ENCODE data around the gene TSHZ2. TPM values are rescaled to one million over a fixed set of nuclear protein-coding genes. Genes with fewer than 3 reads are reported as not detected.

Gene TSHZ2
- total RNA-seq, 1 experiment from 2014 or later: 0.07 TPM

DNA sequence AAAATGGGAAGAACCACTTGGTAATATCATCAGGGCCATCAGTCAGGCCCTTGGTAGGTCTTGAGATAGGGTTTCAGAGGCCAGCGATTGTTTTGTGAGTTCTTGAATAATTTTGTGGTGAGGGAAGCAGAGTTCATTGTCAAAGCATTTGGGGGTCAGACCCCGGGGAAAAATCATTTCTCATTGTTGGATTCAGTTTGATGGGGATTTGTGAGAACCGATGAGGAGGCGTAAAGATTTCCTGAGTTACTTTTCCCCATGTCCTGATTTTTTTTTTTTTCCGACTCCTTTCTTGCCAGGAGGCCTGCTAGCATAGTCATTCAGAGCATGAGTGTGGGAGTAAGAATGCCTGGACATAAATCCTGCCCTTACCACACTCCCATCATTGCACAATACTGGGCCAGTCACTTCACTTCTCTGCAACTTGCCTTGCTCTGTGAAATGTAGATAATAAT lies 60.3 kb downstream of the TSHZ2 start:
- Histone ChIP-seq H3K4ac (ENCODE audit: low read depth, low read length) (no peak overlapping the region), H3K9ac (ENCODE audit: extremely low read depth, insufficient read length, low read length) (no peak overlapping the region), H3K79me1 (ENCODE audit: insufficient read depth, low read depth, low read length, poor library complexity, severe bottlenecking) (no peaks in the 10 kb centered on the region), H4K8ac (replicated peaks; ENCODE audit: insufficient read length, low read depth, low read length) (no peak overlapping the region), H3K23me2 (ENCODE audit: insufficient read length, low read depth, low read length, poor library complexity, severe bottlenecking) (no peaks in the 10 kb centered on the region), H3K4me2 (ENCODE audit: insufficient read depth, insufficient read length, low read length) (no peak overlapping the region), H3T11ph (ENCODE audit: low read length) (no peak overlapping the region), H2BK12ac (ENCODE audit: insufficient read length, low read depth, low read length) (no peak overlapping the region), H3K79me2 (ENCODE audit: insufficient read depth, low read length) (no peaks in the 10 kb centered on the region), H3K18ac (ENCODE audit: insufficient read length, low read depth, low read length) (no peak overlapping the region), H3K27me3 (ENCODE audit: insufficient read depth, low read length) (no peaks in the 10 kb centered on the region), H3K27ac (ENCODE audit: insufficient read length, low read depth, low read length) (no peak overlapping the region), H3K9me3 (ENCODE audit: control insufficient read depth, low read depth, low read length) (no peaks in the 10 kb centered on the region), H4K20me1 (ENCODE audit: control insufficient read depth, insufficient read depth, insufficient read length) (no peaks in the 10 kb centered on the region), H4K5ac (ENCODE audit: insufficient read length, low read depth, low read length) (no peak overlapping the region), H2BK20ac (ENCODE audit: low read depth, low read length, poor library complexity, severe bottlenecking) (no peak overlapping the region), H4K91ac (ENCODE audit: insufficient read length, low read depth, low read length) (no peak overlapping the region), H3K23ac (ENCODE audit: insufficient read length, low read depth, low read length) (no peak overlapping the region), H2BK5ac (ENCODE audit: insufficient read length, low read length) (no peak overlapping the region), H2AK5ac (ENCODE audit: insufficient read length, low read length) (no peak overlapping the region), H3K56ac (ENCODE audit: insufficient read length, low read depth, low read length) (no peak overlapping the region), H3K14ac (ENCODE audit: insufficient read depth, low read length) (no peak overlapping the region), H3K4me1 (ENCODE audit: insufficient read depth, low read length) (no peaks in the 10 kb centered on the region; the same call in 1 of the 2 replicates), H2BK15ac (ENCODE audit: low read depth, low read length) (no peak overlapping the region), H2BK120ac (ENCODE audit: low read depth, low read length, poor library complexity, severe bottlenecking) (no peak overlapping the region), H2AFZ (ENCODE audit: low read length) (no peak overlapping the region)
- Mint-ChIP-seq H3K4me1 (peaks cover 5% of the 10 kb centered on the region in 2 experiments), H3K27me3 (ENCODE audit: low read depth) (peaks cover 2% of the 10 kb centered on the region), H3K9me3 (no peaks in the 10 kb centered on the region), H3K36me3 (ENCODE audit: insufficient read depth in 1 of 3, low read depth in 3 of 3) (no peaks in the 10 kb centered on the region), H3K27ac (no peak overlapping the region), H3K4me3 (no peak overlapping the region)
- TF ChIP-seq, protein P1, sequence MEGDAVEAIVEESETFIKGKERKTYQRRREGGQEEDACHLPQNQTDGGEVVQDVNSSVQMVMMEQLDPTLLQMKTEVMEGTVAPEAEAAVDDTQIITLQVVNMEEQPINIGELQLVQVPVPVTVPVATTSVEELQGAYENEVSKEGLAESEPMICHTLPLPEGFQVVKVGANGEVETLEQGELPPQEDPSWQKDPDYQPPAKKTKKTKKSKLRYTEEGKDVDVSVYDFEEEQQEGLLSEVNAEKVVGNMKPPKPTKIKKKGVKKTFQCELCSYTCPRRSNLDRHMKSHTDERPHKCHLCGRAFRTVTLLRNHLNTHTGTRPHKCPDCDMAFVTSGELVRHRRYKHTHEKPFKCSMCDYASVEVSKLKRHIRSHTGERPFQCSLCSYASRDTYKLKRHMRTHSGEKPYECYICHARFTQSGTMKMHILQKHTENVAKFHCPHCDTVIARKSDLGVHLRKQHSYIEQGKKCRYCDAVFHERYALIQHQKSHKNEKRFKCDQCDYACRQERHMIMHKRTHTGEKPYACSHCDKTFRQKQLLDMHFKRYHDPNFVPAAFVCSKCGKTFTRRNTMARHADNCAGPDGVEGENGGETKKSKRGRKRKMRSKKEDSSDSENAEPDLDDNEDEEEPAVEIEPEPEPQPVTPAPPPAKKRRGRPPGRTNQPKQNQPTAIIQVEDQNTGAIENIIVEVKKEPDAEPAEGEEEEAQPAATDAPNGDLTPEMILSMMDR (conservative IDR thresholded peaks at IDR 0.05): no peak
- DNase-seq: no peak
- no CpG with 5 or more reads among the region's 5 CpGs for WGBS (ENCODE audit: extremely low coverage, insufficient read length, low lambda C conversion rate)

Measured in H9 (cell line).